NB4 (cell line): ENCODE data around the gene LSM4.
A peak's percentile ranks its signal among the peaks of the same experiment; 100 is the strongest.

ENCODE experiments used
- DNase-seq: peaks from one replicate; pipeline ENCODE4 v3.0.0; 2010; ENCODE audit warnings: low read depth
- H3K4me3 ChIP-seq: one replicate; pipeline ENCODE4 v1.5.1; 2011; ENCODE audit warnings: mild to moderate bottlenecking, low read depth, low read length, moderate library complexity
- MYC ChIP-seq: IDR thresholded peaks from 2 replicates; pipeline ENCODE4 v1.6.1; 2011; ENCODE audit warnings: low read depth, low read length
- POLR2A ChIP-seq: IDR thresholded peaks from 2 replicates; pipeline ENCODE4 v1.6.1; 2011; ENCODE audit warnings: mild to moderate bottlenecking; ENCODE audit not compliant: insufficient read length; ENCODE audit errors: extremely low read depth
- TF ChIP-seq, protein P1 (sequence below): IDR thresholded peaks from one replicate; pipeline ENCODE4 v1.5.1; 2012; ENCODE audit warnings: low read depth, low read length
- TF ChIP-seq, protein P2 (sequence below): IDR thresholded peaks from 2 replicates; pipeline ENCODE4 v1.6.1; 2011; ENCODE audit warnings: low read depth, low read length

LSM4 gene

DNA sequence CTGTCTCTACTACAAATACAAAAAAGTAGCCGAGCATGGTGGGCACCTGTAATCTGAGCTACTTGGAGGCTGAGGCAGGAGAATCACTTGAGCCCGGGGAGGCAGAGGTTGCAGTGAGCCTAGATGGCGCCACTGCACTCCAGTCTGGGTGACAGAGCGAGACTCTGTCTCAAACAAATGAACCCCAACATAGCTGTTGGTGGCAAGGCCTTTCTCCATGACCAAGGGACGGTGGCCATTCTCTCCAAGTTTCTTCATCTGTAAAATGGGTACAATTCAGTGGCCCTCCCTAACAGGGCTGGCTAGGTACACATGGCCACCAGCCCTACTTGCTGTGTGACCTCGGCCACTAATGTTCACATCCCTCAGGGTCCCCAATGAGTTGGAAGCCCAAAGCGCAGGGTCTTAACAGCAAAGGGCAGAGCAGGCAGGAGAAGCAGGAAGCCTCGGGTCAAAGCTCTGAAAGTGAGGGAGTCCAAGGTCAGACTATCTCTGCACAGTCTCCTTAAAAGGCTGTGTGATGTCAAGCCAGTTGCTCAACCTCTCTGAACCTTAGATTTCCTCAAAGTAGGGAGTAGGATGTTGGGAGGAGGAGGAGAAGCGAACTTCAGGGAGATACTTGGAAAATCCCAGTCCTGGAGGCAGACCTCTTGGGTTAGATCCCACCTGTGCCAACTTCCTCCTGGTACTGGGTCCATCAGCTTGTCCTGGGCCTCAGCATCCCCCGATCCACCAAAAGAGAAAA is 44.2 kb downstream of the LSM4 start:
- TF ChIP-seq POLR2A (no peak), MYC (no peak)
- TF ChIP-seq, protein P1, sequence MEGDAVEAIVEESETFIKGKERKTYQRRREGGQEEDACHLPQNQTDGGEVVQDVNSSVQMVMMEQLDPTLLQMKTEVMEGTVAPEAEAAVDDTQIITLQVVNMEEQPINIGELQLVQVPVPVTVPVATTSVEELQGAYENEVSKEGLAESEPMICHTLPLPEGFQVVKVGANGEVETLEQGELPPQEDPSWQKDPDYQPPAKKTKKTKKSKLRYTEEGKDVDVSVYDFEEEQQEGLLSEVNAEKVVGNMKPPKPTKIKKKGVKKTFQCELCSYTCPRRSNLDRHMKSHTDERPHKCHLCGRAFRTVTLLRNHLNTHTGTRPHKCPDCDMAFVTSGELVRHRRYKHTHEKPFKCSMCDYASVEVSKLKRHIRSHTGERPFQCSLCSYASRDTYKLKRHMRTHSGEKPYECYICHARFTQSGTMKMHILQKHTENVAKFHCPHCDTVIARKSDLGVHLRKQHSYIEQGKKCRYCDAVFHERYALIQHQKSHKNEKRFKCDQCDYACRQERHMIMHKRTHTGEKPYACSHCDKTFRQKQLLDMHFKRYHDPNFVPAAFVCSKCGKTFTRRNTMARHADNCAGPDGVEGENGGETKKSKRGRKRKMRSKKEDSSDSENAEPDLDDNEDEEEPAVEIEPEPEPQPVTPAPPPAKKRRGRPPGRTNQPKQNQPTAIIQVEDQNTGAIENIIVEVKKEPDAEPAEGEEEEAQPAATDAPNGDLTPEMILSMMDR, result peak; percentile 38
- TF ChIP-seq, protein P2, sequence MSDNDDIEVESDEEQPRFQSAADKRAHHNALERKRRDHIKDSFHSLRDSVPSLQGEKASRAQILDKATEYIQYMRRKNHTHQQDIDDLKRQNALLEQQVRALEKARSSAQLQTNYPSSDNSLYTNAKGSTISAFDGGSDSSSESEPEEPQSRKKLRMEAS, result no peak
- peak; percentile 45 for DNase-seq
- H3K4me3 ChIP-seq, result peak overlapping the region; percentile 74

DNA sequence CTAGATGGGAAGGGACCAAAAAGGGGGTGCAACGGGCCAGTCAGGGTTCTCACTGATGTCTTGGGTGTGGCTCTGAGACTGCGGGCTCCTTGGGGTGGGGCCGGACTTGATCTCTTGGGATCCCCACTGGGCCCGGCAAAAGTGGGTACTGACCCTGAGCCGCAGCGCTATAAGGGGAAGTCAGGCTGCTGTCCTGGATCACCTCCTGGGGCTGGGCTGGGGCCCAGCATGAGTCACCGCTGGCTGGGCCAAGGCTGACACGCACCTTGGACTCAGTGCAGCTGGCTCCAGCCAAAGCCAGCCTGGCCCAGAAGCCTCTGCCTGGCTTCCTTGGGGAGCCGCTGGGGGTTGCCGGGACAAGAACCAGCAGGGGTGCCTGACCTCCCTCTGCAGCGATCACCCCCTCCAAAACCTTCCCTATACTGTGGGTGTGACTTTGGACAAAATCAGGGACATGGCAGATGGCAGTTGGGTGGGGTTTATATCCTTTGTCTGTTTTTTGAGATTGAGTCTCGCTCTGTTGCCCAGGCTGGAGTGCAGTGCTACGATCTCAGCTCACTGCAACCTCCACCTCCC is 48.0 kb downstream of the LSM4 start:
- H3K4me3 ChIP-seq, result no peak overlapping the region
- peak; percentile 92 for DNase-seq
- peak; percentile 76 for TF ChIP-seq MYC
- TF ChIP-seq, protein P2, result peak; percentile 71
- TF ChIP-seq, protein P1, result no peak
- no peak for TF ChIP-seq POLR2A

DNA sequence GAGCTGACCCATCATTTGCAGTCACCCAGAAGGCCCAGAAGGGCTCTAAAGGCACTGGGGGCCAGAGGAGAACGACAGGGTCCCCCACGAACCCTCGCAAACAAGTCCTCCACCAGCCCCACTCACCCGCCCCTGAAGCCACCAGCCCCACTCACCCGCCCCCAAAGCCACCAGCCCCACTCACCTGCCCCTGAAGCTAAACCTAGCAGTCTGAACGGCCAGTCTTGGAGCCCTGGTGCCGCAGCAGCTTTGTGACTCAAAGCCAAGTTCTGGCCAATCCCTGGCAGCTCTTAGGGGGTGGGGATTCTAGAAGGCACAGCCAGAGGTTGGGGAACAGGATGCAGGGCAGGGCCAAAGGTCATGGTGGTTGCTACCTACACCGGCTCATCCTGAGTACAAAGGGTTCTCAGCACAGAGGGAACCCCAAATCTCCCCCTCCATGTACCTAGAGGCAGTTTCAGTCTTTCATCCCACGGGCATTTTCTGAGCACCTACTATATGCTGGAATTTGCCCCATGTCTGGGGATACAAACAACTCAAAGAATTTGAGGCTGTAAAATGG is 48.6 kb downstream of the LSM4 start, which contains the start of gene IQCN:
IQCN (minus strand) TSS at position 234 of the 562 bp plus-strand sequence. CDS start 4,974 bp downstream, outside the sequence.
- TF ChIP-seq, protein P1, result no peak
- TF ChIP-seq MYC (no peak), POLR2A (no peak)
- TF ChIP-seq, protein P2, result no peak

DNA sequence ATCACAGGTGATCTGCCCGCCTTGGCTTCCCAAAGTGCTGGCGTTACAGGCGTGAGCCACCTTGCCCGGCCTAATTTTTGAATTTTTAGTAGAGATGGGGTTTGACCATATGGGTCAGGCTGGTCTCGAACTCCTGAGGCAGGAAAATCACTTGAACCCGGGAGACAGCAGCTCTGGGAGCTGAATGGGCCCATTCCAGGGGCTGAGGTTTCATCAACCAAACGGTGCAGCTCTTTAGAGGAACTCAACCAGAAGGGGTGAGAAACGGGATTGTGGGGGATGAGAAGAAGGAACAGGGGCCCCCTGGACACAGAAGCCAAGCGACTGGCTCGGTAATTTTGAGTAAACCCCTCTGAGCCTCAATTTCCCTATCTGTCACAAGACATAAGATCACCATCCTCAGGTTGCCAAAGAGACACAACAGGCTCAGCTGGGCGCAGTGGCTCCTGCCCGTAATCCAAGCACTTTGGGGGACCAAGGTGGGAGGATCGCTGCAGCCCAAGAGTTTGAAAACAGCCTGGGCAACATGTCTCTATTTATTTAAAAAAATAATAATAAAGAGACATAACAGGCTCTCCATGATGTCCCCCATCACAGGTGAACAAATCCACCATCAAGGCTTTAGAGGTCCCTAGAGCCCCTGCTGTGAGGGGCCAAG is 49.2 kb downstream of the LSM4 start:
- H3K4me3 ChIP-seq, result no peak overlapping the region
- TF ChIP-seq, protein P2, result no peak
- TF ChIP-seq POLR2A, result no peak
- TF ChIP-seq, protein P1, result no peak
- no peak for TF ChIP-seq MYC

More for the DNA sequence above, 48.6 kb downstream of the LSM4 start, which contains the start of gene IQCN:
- peak; percentile 62 for DNase-seq
- no peak within 1 kb of the TSS for H3K4me3 ChIP-seq

DNA sequence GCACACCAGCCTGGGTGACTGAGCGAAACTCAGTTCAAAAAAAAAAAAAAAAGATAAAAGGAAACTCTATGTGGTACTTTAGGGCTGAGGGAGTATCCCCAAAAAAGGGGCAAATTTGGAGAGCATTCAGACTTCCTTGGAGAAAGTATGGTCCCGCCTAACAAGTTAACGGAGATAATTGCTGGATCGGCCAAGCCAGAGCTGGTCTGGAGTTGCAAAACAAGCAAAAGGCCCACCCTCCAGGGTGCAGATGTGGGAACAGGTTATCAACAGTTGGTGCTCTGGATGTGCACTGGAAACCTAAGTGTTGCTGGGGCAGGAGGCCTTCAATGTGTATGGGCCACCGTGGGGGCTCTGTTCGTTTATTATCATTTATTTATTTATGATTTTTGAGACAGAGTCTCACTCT is 51.4 kb downstream of the LSM4 start:
- no peak overlapping the region for H3K4me3 ChIP-seq
- TF ChIP-seq MYC, result no peak
- no peak for DNase-seq

More for the DNA sequence above, 49.2 kb downstream of the LSM4 start:
- no peak for DNase-seq
